ENCODE results near the gene RAB1B.

The RAB1B gene

GRCh38 chr11:66285250-66285947, 17.0 kb downstream of the RAB1B start:
- DNase-seq: no peak

GRCh38 chr11:66286699-66287098, 18.3 kb downstream of the RAB1B start:
- DNase-seq: no peak

GRCh38 chr11:66287211-66287888, 18.9 kb downstream of the RAB1B start:
- no peak for DNase-seq

- no peak for DNase-seq
Measured at GRCh38 chr11:66287889-66288670, 19.6 kb downstream of the RAB1B start.

- DNase-seq: peak; percentile 99 to 100
Measured at GRCh38 chr11:66288671-66289547, 20.5 kb downstream of the RAB1B start, which contains the start of gene YIF1A. YIF1A (minus strand) TSS chr11:66289143; CDS start chr11:66288985, 158 bp downstream.

GRCh38 chr11:66289548-66290329, 21.3 kb downstream of the RAB1B start:
- DNase-seq: no peak

- DNase-seq: no peak
Measured at GRCh38 chr11:66290330-66290621, 21.8 kb downstream of the RAB1B start.

- DNase-seq: no peak
Measured at GRCh38 chr11:66291303-66291705, 22.9 kb downstream of the RAB1B start.

GRCh38 chr11:66291706-66292542, 23.5 kb downstream of the RAB1B start, which contains the start of gene TMEM151A:
TMEM151A (plus strand) TSS chr11:66291894; CDS start chr11:66292014, 120 bp downstream.
- no peak for DNase-seq

GRCh38 chr11:66292543-66293332, 24.3 kb downstream of the RAB1B start:
- DNase-seq: no peak

GRCh38 chr11:66293352-66293751, 24.9 kb downstream of the RAB1B start:
- no peak for DNase-seq

- no peak for DNase-seq
Measured at GRCh38 chr11:66293777-66294625, 25.6 kb downstream of the RAB1B start.

- no peak for DNase-seq
Measured at GRCh38 chr11:66294626-66295620, 26.5 kb downstream of the RAB1B start.

- DNase-seq: no peak
Measured at GRCh38 chr11:66297610-66298009, 29.2 kb downstream of the RAB1B start.

- no peak for DNase-seq
Measured at GRCh38 chr11:66299186-66299585, 30.7 kb downstream of the RAB1B start.

GRCh38 chr11:66302656-66303055, 34.2 kb downstream of the RAB1B start:
- DNase-seq: no peak

GRCh38 chr11:66309475-66309874, 41.0 kb downstream of the RAB1B start:
- DNase-seq: no peak

- DNase-seq: no peak
Measured at GRCh38 chr11:66310324-66310723, 41.9 kb downstream of the RAB1B start.
